Posterior vena cava (tissue), 2 donors: ENCODE data around the gene CAMK1G. TPM values are rescaled to one million over a fixed set of nuclear protein-coding genes. Genes with fewer than 3 reads are reported as not detected.
A peak's percentile ranks its signal among the peaks of the same experiment; 100 is the strongest.

ENCODE experiments used
- DNase-seq: peaks from one replicate; pipeline ENCODE4 v3.0.0-alpha.2; 2020; ENCODE audit warnings: low spot score
- intact Hi-C, 2 donors: fragments of 100-400 bp; cut with DNase I; formaldehyde crosslinking; loops; one replicate each; pipeline versions ENCODE4 v1.14.1 to v1.14.2; 2022 to 2023
- total RNA-seq, 2 donors: library from RNA; stranded (reverse); fragmentation: NEBNext Ultra II Directional; extraction: Animal tissue kit (Norgen Biotek cat#: 25700); gene quantifications; one replicate each; pipeline ENCODE4 v1.2.1, GENCODE V29; 2021
- donor health status: DM: yes; HTN: yes; CAD: no.
- donor health status: DM: yes; HTN: yes; CAD: no.

Gene CAMK1G
- total RNA-seq, 2 donors from 2014 or later, result not detected

DNA sequence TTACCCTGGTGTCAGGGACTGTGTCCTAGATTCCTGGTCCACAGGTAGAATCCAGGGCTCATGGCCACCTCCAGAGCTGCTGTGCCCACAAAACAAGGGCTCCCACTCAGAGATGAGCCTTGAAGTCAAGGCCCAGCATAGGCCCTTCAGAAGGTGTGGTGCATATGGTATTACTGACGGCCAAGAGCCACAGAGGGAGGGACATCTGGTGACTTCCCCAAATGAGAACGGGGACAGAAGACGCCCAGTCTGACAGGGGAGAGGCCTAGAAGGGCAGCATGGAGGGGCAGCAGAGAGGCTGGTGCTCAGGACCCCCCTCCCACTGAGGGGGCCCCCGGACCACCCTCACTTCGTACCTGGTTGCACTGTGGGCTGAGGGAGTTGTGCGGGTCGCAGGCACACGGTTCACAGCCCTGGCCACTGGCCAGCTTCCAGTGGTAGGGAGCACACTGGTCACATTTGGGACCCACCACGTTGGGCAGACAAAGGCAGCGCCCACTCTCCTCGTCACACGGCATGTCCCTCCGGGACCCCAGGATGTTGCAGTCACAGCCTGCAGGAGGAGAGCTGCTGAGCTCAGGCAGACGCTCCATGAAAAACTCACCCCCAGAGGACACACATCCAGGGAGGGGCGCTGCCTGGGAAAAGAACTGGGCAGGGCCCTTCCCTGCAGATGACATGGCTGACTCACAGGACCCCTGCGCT lies 43.7 kb downstream of the CAMK1G start:
- DNase-seq, result no peak
- intact Hi-C loops, result no loop called here

DNA sequence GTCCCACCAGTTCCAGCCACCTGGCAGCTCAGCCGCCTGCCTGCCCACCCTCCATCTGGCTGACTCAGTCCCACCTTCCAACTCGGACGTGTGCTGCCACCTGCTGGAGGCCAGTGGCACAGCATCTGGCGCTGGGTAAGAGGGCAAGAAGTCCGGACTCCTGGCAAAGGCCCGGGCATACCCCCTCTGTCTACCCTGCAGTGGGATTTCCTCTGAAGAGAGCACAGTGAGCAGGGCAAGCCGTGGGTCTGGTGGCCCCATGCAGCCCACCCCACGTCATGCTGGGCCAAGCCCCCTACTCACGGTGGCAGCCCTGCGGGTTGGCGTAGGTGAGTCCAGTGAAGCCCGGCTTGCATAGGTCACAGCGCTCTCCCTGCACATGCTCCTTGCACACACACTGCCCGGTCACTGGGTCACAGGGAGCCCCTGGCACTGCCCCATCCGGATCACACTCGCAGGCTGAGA lies 44.2 kb downstream of the CAMK1G start:
- intact Hi-C loops, result no loop called here
- DNase-seq, result peak; percentile 90

DNA sequence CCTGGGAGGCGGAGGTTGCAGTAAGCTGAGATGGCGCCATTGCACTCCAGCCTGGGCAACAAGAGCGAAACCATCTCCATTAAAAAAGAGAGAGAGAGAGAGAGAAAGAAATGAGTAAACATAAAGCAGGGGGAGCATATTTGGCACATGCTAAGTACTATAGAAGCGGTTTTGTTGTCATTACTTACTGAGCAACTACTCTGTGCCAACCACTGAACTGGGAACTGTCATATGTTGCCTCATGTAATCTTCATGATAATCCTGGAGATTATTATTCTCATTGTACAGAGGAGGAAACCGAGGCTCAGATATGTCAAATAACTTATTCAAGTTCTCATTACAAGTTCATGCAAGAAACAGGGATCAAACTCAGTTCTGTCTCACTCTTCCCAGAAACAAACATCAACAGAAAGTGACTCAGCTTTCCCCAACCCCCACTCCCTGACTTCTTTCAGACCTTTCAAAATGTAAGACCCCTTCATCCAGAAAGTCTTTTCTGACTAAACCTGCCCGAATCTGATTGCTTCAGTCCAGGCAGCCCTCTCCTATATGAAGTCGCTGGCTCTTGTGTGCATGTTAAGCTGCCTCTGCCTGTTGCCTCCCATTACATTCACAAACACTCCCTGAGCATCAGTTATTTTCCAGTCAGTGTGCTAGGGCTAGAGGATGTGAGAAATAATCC lies 45.2 kb downstream of the CAMK1G start:
- intact Hi-C loops, result no loop called here
- no peak for DNase-seq

DNA sequence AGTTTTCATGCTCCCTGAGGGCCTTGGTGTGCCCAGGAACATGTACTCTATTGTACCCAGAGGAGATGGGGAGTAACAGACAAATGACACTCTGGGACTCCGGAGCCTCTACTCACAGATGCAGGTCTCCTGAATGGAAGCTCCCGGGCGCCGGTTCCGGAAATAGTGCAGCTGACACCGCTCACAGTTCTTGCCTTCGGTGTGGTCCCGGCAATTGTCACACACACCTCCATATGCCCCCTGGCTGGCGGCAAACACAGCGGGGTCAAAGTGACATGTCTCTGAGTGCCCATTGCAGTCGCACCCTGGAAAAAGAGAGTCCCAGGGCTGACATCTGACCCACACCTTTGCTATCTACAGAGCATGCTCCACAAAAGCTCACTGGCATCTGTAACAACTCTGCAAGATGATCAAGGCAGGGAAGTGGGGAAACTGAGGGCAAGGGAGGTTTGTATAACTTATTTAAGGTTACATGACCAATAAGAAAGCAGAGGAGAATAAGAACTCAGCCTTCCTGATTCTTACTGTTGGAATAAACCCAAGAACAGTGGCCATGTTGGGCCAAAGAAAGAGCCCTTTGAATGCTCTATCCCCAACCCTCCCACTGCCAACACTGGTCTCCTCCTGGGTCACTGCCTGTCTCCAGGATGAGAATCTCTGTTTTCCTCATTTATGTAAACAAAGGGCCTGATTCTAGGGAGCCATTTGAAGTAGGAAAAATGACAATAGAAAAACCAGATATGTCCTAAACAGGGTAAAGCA lies 46.3 kb downstream of the CAMK1G start:
- intact Hi-C loops, result no loop called here
- no peak for DNase-seq

DNA sequence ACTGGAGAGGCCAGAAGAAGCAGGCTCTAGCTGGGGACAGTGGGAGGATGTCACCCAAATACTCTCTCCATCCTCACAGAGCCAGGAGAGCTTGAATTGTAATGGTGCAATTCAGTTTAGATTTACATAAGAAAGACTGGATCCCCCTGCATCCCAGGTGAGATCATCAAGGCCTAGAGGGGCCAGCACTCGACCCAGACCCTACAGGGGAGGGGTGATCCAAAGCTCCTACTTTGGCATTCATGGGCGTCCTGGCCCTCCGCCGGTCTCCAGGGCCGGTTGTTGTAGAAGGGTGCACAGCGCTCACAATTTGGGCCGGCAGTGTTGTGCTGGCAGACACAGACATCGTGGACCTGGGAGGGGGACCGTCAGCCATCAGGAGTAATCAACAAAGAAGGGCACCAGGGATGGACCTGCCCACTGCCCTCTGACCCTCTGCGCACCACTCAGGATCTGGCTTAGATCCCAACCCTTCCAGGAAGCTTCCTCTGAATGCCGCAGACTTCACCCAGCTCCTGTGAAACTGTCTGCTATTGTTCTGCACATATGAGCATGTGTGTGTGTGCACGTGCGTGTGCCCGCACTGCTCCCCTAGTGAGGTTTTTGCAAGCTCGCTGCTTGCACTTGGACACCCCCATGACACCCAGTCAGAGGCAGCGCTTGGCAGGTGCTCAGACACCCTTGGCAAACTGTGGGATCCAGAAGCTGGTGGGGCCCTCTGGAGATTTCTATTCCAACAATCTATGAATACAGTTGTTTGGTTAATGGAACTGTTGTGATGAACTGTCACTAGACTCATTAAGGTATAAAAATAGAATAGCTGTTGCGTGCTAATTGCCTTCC lies 47.1 kb downstream of the CAMK1G start:
- intact Hi-C loops, result no loop called here

DNA sequence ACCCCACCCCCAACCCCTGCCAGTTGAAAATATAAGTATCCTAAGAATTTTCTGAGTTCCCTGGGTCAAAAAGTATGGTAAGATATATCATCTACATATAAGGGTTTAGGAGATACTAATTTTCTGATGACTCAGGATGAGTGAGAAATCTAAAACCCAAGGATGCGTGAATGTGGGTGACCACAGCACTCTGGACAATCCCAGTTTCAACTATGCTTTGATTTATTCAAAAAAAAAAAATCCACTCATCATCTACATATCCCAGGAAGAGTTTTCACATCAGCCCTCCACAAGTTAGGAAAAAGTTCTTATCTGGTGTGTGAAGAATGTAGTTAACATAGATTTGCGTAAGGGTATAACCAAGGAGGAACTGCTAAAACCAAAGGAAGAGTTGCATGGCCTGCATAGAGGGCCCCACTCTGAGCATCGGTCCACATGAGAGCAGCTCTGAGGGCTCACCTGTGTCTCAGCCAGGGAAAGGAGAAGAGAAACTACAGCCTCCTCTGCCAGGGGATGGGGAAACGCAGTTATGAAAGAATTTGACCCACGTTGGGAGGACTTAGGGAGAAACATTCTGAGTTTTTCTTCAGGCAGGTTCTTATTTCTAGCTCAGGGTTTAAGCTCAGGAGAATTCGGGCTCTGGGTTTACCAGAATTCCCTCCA lies 50.0 kb downstream of the CAMK1G start:
- no peak for DNase-seq
- intact Hi-C loops, result no loop called here

More for the DNA sequence above, 47.1 kb downstream of the CAMK1G start:
- no peak for DNase-seq

DNA sequence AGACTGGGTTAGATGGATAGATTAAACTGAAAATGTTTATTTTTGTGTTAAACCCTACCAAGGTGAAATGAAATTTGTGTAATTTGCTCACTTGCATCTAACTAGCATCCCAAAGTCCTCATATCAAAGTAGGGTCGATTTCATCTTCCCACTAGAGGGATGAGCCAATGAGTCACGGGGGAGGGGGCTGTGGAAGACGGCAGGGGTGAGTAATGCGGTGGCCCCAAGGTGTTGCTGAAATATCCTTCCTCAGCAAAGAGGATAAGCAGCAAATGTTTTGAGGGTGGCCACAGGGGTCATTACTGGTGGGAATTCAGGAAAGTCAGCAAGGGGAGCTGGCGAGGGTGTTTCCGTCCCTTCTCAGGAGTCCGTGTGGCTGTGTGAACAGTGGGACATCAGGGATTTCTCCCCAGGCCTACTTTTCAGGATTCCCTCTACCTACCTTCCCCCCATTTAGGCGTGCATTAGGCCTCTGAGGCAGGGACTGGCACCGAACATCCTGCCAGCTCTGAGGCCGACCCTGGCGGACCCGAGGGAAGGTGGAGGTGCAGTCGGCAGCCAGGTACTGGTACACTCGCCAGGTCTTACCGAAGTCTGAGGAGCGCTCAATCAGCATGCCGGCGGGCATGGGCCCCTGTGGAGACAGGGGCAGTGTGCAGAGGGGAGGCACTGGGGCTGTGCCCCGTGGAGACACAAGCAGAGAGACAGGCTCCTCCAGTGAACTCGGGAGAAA lies 50.7 kb downstream of the CAMK1G start:
- intact Hi-C loops, result no loop called here

DNA sequence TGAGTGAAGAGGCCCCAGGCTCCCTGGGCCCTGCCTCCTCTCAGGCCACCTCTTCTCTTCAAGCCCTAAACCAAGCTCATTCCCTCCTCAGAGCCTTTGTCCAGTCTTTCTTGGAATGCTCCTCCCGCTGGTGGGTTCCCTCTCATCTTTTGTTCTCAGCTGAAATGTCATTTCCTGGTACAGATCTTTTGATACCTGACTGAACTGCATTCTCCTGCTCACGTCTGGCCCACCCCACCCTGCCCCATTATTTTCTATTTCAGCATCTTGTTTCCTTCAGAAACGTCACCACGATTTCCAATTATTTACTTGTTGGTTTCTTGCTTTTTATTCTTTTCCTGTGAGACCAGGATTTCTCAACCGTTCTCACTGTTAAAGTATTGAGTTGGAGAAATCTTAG lies 52.3 kb downstream of the CAMK1G start:
- no peak for DNase-seq
- intact Hi-C loops, result no loop called here

More for the DNA sequence above, 50.7 kb downstream of the CAMK1G start:
- DNase-seq, result no peak

DNA sequence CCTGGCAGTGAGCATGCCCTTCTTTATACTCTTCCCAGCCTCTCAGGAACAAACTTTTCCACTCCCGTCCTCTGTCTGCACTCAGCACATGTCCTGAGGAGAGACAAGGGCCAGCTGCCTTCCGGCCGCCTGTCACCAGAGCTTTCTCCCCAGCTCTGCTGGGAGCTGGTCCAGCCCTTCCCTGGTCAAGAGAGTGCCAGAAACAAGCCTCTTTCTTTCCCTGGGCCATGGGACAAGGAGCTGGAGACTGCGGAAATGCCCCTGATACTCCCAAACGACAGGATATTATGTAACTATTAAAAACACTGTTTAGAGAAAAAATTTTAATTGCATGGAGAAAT lies 58.3 kb downstream of the CAMK1G start:
- intact Hi-C loops, result no loop called here
- peak; percentile 90 for DNase-seq

DNA sequence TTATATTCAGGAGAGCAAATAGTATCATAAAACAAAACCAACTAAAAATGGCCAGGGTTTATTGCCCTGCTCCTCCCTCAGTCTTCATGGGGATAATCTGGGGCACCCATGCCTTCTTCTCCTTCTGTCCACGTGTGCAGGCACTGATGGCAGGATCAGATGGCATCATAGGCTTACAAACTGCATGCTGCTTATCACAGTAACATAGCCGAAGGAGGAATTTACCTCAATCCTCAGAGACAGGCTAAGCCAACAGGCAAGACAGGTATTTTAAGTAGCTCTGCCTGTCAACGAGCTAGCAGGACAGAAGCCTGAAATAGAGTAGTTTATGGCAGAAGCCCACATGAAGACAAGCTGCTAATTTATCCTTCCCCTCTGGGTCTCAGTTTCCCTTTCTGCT lies 59.3 kb downstream of the CAMK1G start:
- intact Hi-C loops, result no loop called here
- no peak for DNase-seq

DNA sequence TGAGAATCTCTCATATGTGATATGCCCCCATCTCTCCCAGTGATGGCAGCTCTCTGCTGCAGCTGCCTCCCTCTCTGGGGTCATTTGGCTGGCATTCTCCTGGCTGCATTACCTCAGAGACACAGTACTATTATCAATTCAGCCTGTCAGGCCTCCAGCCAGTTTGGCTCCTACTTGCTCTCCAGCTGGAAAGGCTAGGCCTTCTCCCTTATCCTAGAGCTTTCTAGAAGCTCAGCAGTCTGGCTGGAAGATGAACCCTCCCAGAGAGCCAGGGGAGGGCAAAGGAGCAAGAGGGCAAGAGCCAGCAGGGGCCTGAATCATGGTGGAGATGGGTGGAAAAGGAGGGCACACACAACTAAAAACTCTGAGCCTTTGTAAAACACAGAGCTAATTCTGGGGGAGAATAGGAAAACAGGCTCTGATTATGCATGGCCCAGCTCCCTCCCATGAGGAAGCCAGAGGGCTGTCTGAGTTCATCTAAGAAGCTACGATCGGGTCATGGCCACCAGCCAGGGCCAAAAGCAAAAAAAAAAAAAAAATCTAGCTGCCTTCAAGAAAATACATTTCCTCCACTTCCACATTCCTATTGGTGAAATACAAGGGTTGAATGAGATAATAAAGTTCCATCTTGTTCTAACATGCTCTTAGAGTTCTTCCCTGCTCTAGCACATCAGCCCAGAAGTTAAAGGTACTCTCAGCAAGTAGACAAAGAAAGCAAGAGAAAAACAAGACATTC lies 59.9 kb downstream of the CAMK1G start:
- intact Hi-C loops, result no loop called here
- no peak for DNase-seq

DNA sequence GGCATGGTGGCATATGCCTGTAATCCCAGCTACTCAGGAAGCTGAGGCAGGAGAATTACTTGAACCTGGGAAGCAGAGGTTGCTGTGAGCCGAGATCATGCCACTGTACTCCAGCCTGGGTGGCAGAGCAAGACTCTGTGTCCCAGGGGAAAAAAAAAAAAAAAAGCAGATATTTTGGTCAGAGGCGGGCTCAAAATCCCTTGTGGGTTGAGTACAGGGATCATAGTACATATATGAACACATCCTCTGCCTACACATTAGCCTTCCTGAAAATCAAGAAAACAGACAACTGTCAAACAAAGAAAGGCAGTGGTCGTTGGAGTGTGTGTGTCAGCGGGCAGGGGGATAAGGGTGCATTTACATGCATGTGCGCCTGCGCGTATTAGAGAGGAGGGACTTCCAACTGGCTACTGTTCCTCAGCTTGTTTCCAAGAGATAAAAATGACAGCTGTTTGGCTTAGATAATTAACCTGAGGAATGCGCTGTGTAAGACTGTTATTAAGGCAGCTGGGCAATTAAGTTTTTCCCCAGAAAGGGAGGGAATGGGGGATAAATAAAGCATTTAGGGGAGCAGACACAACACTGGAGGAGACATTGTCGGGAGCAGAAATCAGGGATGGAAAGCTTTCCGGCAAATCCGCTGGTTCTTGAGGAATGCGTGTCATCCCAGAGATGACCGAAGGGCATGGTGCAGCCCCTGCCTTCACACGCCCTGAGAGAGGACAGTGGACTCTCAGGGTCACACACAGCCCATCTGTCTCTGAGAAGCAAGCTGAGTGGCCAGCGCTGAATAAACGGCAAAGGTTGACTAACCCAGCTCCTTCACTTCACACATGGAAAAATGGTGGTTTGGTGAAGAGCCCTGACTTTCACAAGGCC lies 62.3 kb downstream of the CAMK1G start:
- intact Hi-C loops, result no loop called here
- DNase-seq, result no peak

DNA sequence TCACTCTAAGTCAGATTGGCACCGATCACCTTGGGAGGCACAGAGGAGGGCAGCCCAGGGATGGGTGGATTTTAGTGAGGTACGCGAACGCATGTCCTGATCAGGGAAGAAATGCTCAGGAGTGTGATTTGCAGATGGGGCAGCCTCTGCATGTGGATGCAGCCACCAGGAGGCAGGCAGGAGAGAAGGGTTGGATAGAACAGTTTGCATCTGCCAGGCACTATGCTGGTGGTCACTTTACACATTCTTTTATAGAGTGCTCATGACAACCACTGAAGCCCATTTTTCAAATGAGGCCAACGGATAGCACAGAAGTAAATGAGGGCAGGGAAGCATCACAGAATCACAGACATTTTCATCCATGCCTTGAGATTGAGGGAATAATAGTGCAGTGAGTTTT lies 63.0 kb downstream of the CAMK1G start:
- DNase-seq, result no peak
- intact Hi-C loops, result no loop called here

DNA sequence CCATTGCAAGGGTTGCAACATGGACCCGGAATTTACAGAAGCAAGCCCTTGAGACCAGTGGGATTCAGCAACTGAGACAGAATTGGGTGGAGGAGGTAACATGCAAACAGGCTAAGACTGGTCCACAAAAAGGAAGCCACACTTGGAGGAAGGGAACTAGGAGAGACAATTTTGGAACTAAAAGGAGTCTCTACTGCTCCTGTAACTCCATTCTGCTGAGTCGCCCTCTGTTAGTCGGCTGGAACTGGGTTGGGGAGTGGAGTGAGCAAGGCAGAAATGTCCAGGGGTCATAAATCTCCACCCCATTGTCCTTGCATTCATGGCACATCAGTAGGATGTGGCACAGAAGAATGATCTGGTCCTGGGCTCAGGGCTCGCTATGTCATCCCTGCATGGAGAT lies 63.6 kb downstream of the CAMK1G start:
- intact Hi-C loops, result no loop called here
- no peak for DNase-seq

DNA sequence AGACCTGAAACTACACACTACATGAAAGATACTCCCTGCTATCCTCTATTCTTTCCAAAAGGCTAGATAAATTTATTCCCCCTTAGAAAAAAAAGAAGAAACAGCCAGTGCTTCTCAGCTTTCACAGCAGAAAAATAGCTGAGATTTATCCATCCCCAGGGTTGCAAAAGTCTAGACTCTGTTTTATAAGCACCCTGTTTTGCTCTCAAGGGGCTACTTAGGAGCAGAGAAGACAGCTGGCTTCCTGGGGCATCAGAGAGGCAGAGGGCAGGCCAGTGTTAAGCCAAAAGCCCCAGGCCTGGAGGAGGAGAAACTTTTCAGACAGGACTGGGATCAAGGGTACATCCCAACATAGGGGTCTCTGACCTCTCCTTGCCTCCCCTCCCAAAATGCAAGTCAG lies 64.8 kb downstream of the CAMK1G start:
- DNase-seq, result no peak
- intact Hi-C loops, result no loop called here

DNA sequence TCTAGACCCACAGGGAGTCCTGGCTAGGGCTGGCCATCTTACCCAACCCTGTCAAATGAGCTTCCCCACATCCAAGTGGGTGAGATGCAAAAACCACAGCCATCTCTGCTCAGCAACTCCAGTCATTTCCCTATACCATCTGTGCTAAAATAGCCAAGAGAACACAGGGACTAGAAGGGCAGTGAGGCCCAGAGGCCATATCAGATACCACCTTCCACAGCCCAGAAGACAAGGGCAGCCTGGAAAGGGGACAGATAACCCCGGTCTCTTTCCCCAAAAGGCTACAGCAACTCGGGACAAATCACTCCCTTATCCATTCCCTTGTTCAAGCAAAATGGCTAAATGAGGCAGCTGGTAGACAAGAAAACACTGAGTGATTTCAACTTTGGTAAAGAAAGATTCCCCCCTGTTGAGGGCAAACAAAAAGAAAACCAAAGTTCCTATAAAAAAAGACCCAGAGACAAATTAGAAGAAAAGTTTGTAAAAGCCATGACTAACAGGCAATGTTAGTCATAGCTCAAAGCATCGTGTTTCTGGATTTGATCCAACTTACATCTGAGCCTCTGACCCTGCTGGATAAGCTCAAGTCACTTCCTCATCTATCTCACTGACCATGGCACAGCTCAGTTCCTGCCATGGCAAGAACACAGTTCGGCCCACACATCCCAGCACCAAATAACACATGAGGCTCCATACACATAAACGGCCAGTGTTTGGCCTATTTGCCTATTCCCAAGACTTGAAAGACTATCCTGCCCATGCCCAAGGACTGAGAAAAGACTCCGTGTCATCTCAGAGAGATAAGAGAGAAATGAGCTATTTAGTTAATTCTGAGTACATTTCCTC lies 65.6 kb downstream of the CAMK1G start:
- intact Hi-C loops, result no loop called here
- DNase-seq, result no peak
